22Rv1 (cell line): Measurements from ENCODE around the gene WRAP73.

Experiments used
- H3K27ac ChIP-seq: fragments of 450-650 bp; 2 replicates; pipeline ENCODE4 v1.5.1; 2017
- CTCF ChIP-seq: fragments of 450-650 bp; IDR thresholded peaks from 2 replicates; pipeline ENCODE4 v1.5.1; 2017; ENCODE audit warnings: mild to moderate bottlenecking
- ZFX ChIP-seq: fragments of 450-650 bp; IDR thresholded peaks from 2 replicates; pipeline ENCODE4 v1.6.1; 2017; ENCODE audit warnings: antibody characterized with exemption, borderline replicate concordance

The WRAP73 gene

GRCh38 chr1:3601743-3602142 is 48.2 kb downstream of the WRAP73 start:
- no peak overlapping the region for H3K27ac ChIP-seq
- TF ChIP-seq CTCF: no peak
- TF ChIP-seq ZFX: no peak

GRCh38 chr1:3600354-3600753 is 49.5 kb downstream of the WRAP73 start:
- no peak overlapping the region for H3K27ac ChIP-seq
- no peak for TF ChIP-seq CTCF
- TF ChIP-seq ZFX: no peak

- TF ChIP-seq CTCF (no peak), ZFX (no peak)
- no peak overlapping the region for H3K27ac ChIP-seq
These were observed 50.1 kb downstream of the WRAP73 start for GRCh38 chr1:3599816-3600215.

GRCh38 chr1:3599286-3599811 is 50.6 kb downstream of the WRAP73 start:
- no peak overlapping the region for H3K27ac ChIP-seq
- TF ChIP-seq ZFX (no peak), CTCF (no peak)

- H3K27ac ChIP-seq: no peak overlapping the region
- TF ChIP-seq CTCF: no peak
- no peak for TF ChIP-seq ZFX
These were observed 51.2 kb downstream of the WRAP73 start for GRCh38 chr1:3598522-3599285.

- H3K27ac ChIP-seq: no peak overlapping the region
- no peak for TF ChIP-seq CTCF
- no peak for TF ChIP-seq ZFX
These were observed 51.8 kb downstream of the WRAP73 start for GRCh38 chr1:3598051-3598491.

GRCh38 chr1:3597599-3597964 is 52.3 kb downstream of the WRAP73 start:
- TF ChIP-seq ZFX: no peak
- TF ChIP-seq CTCF: no peak

More at GRCh38 chr1:3597599-3597964, 52.3 kb downstream of the WRAP73 start:
- H3K27ac ChIP-seq: no peak overlapping the region
